GM19324 (cell line): ENCODE data around the gene DCLK1.
"Not testable (repeated sequence)": the region's sequence is repeated elsewhere in the genome, so short reads cannot be mapped to it uniquely, and the experiment has no call there.

Experiments
- ATAC-seq: cut with Tn5 transposase; IDR thresholded peaks from one replicate; pipeline ENCODE4 v1.9.1; 2021; ENCODE audit warnings: mild to moderate bottlenecking, moderate library complexity; ENCODE audit not compliant: unreplicated experiment, low FRiP score

Gene DCLK1

GRCh38 chr13:35993686-35994085 is 137.5 kb downstream of the DCLK1 start:
- no peak for ATAC-seq

- no peak for ATAC-seq
Observed at GRCh38 chr13:35992964-35993363, 138.2 kb downstream of the DCLK1 start.

GRCh38 chr13:35990196-35990595 is 141.0 kb downstream of the DCLK1 start:
- no peak for ATAC-seq

- ATAC-seq, result no peak
Observed at GRCh38 chr13:35988648-35989081, 142.5 kb downstream of the DCLK1 start.

- no peak for ATAC-seq
Observed at GRCh38 chr13:35987572-35988513, 143.3 kb downstream of the DCLK1 start.

- no peak for ATAC-seq
Observed at GRCh38 chr13:35984776-35985453, 146.3 kb downstream of the DCLK1 start.

- no peak for ATAC-seq
Observed at GRCh38 chr13:35984287-35984686, 146.9 kb downstream of the DCLK1 start.

GRCh38 chr13:35983703-35984102 is 147.5 kb downstream of the DCLK1 start:
- not testable (repeated sequence) for ATAC-seq

- ATAC-seq, result no peak
Observed at GRCh38 chr13:35983206-35983605, 148.0 kb downstream of the DCLK1 start.

- ATAC-seq, result no peak
Observed at GRCh38 chr13:35979361-35979951, 151.7 kb downstream of the DCLK1 start.

- no peak for ATAC-seq
Observed at GRCh38 chr13:35978607-35979316, 152.4 kb downstream of the DCLK1 start.

- ATAC-seq, result no peak
Observed at GRCh38 chr13:35977060-35977459, 154.1 kb downstream of the DCLK1 start.

GRCh38 chr13:35976126-35976525 is 155.1 kb downstream of the DCLK1 start:
- ATAC-seq, result no peak

- ATAC-seq, result not testable (repeated sequence)
Observed at GRCh38 chr13:35966951-35967350, 164.2 kb downstream of the DCLK1 start.

GRCh38 chr13:35966024-35966423 is 165.2 kb downstream of the DCLK1 start:
- ATAC-seq, result no peak

- ATAC-seq, result no peak
Observed at GRCh38 chr13:35965226-35965927, 165.8 kb downstream of the DCLK1 start.

- no peak for ATAC-seq
Observed at GRCh38 chr13:35964863-35965180, 166.4 kb downstream of the DCLK1 start.

- no peak for ATAC-seq
Observed at GRCh38 chr13:35964011-35964862, 166.9 kb downstream of the DCLK1 start.
